UCSD-AML1 (cell line): ENCODE data around the gene SEPTIN10.

Source experiments
- DNase-seq: peaks from one replicate; lab custom pipeline; 2025; ENCODE audit not compliant: unreplicated experiment; lab: John Stamatoyannopoulos, UW

SEPTIN10 gene

GRCh38 chr2:109525836-109526235 is 87.9 kb downstream of the SEPTIN10 start:
- DNase-seq, result no peak

GRCh38 chr2:109523536-109524361 is 90.0 kb downstream of the SEPTIN10 start:
- no peak for DNase-seq

GRCh38 chr2:109523121-109523520 is 90.6 kb downstream of the SEPTIN10 start:
- no peak for DNase-seq

GRCh38 chr2:109522063-109522374 is 91.7 kb downstream of the SEPTIN10 start:
- DNase-seq, result no peak

GRCh38 chr2:109521233-109522062 is 92.3 kb downstream of the SEPTIN10 start:
- DNase-seq, result no peak

GRCh38 chr2:109519513-109519912 is 94.3 kb downstream of the SEPTIN10 start:
- no peak for DNase-seq

GRCh38 chr2:109517118-109517889 is 96.5 kb downstream of the SEPTIN10 start:
- no peak for DNase-seq

GRCh38 chr2:109516445-109517117 is 97.2 kb downstream of the SEPTIN10 start:
- DNase-seq, result peak; percentile 42

- DNase-seq, result no peak
These were observed 98.9 kb downstream of the SEPTIN10 start for GRCh38 chr2:109514857-109515256.

GRCh38 chr2:109513749-109514588 is 99.8 kb downstream of the SEPTIN10 start:
- DNase-seq, result no peak

- no peak for DNase-seq
These were observed 100.5 kb downstream of the SEPTIN10 start for GRCh38 chr2:109513230-109513629.

- no peak for DNase-seq
These were observed 101.7 kb downstream of the SEPTIN10 start for GRCh38 chr2:109512076-109512475.

- no peak for DNase-seq
These were observed 102.6 kb downstream of the SEPTIN10 start for GRCh38 chr2:109511168-109511567.

GRCh38 chr2:109510136-109511028 is 103.4 kb downstream of the SEPTIN10 start:
- DNase-seq, result peak; percentile 71

GRCh38 chr2:109508556-109508955 is 105.2 kb downstream of the SEPTIN10 start:
- DNase-seq, result no peak

- DNase-seq, result no peak
These were observed 105.9 kb downstream of the SEPTIN10 start for GRCh38 chr2:109507828-109508227.

GRCh38 chr2:109507217-109507616 is 106.5 kb downstream of the SEPTIN10 start:
- DNase-seq, result peak; percentile 60

GRCh38 chr2:109503191-109503590 is 110.6 kb downstream of the SEPTIN10 start:
- no peak for DNase-seq

GRCh38 chr2:109501461-109501860 is 112.3 kb downstream of the SEPTIN10 start:
- no peak for DNase-seq
